Ectodermal cell (in vitro differentiated cells): Measurements from ENCODE around the gene RBPJL.

ENCODE experiments used
- H3K27ac ChIP-seq: 2 replicates; pipeline ENCODE4 v1.7.0; 2013; ENCODE audit warnings: mild to moderate bottlenecking, low read depth, low read length; ENCODE audit not compliant: insufficient read depth, poor library complexity, severe bottlenecking
- H3K27me3 ChIP-seq: 2 replicates; pipeline ENCODE4 v1.7.0; 2013; ENCODE audit warnings: mild to moderate bottlenecking, low read length; ENCODE audit not compliant: insufficient read depth, control insufficient read depth, poor library complexity, severe bottlenecking
- H3K36me3 ChIP-seq: one replicate; pipeline ENCODE4 v1.7.0; 2013; ENCODE audit warnings: low read length; ENCODE audit not compliant: control insufficient read depth, insufficient read depth
- H3K4me1 ChIP-seq: one replicate; pipeline ENCODE4 v1.7.0; 2013; ENCODE audit warnings: low read length; ENCODE audit not compliant: control insufficient read depth, insufficient read depth
- H3K4me3 ChIP-seq: 2 replicates; pipeline ENCODE4 v1.7.0; 2013; ENCODE audit warnings: low read depth, low read length, control low read depth; ENCODE audit not compliant: insufficient read depth
- H3K9me3 ChIP-seq: 2 replicates; pipeline ENCODE4 v1.7.0; 2013; ENCODE audit warnings: mild to moderate bottlenecking, low read length, moderate library complexity; ENCODE audit not compliant: control insufficient read depth
- WGBS, 2 experiments: methylation state at CpG; one replicate each; pipeline ENCODE4 v1.1.7; 2013; ENCODE audit warnings: missing lambda C conversion rate in 2 of 2; 5-methylcytosine and 5-hydroxymethylcytosine counted together

RBPJL gene

GRCh38 chr20:45359406-45360148 lies 52.9 kb downstream of the RBPJL start:
- no peaks in the 10 kb centered on the region for H3K36me3 ChIP-seq
- H3K27me3 ChIP-seq = no peaks in the 10 kb centered on the region
- H3K9me3 ChIP-seq = no peaks in the 10 kb centered on the region
- no peak overlapping the region for H3K27ac ChIP-seq
- H3K4me1 ChIP-seq = peaks cover 5% of the 10 kb centered on the region
- H3K4me3 ChIP-seq = no peak overlapping the region
- WGBS, 2 experiments = 80 to 84% methylated on average over 9 of the region's 9 CpGs

- no peak overlapping the region for H3K27ac ChIP-seq
- H3K4me1 ChIP-seq = peaks cover 5% of the 10 kb centered on the region
- no peaks in the 10 kb centered on the region for H3K27me3 ChIP-seq
- 92 to 97% methylated on average over 5 to 6 of the region's 6 CpGs for WGBS, 2 experiments
- no peaks in the 10 kb centered on the region for H3K9me3 ChIP-seq
- H3K4me3 ChIP-seq = no peak overlapping the region
- H3K36me3 ChIP-seq = no peaks in the 10 kb centered on the region
These were observed 55.2 kb downstream of the RBPJL start for GRCh38 chr20:45361793-45362192.

GRCh38 chr20:45362804-45363610 lies 56.4 kb downstream of the RBPJL start, which contains the start of gene SYS1:
TSS of gene SYS1 (plus strand) at chr20:45363156. CDS start at chr20:45363532, 376 bp downstream.
- no peaks in the 10 kb centered on the region for H3K9me3 ChIP-seq
- H3K4me1 ChIP-seq = peaks cover 5% of the 10 kb centered on the region
- peak within 1 kb of the TSS; percentile 90 for H3K27ac ChIP-seq
- no peaks in the 10 kb centered on the region for H3K27me3 ChIP-seq
- 0% methylated on average over 55 of the region's 55 CpGs for WGBS, 2 experiments
- no peaks in the 10 kb centered on the region for H3K36me3 ChIP-seq
- peak within 1 kb of the TSS; percentile 84 for H3K4me3 ChIP-seq

GRCh38 chr20:45363611-45364492 lies 57.2 kb downstream of the RBPJL start:
- Histone ChIP-seq H3K9me3 (no peaks in the 10 kb centered on the region), H3K27ac (peak overlapping the region; percentile 71), H3K4me1 (peaks cover 5% of the 10 kb centered on the region), H3K4me3 (peak overlapping the region; percentile 84), H3K27me3 (no peaks in the 10 kb centered on the region), H3K36me3 (peaks cover 5% of the 10 kb centered on the region)
- WGBS, 2 experiments = 31 to 33% methylated on average over 22 to 23 of the region's 23 CpGs

- no peaks in the 10 kb centered on the region for H3K9me3 ChIP-seq
- peaks cover 5% of the 10 kb centered on the region for H3K36me3 ChIP-seq
- no peak overlapping the region for H3K27ac ChIP-seq
- H3K4me1 ChIP-seq = peaks cover 5% of the 10 kb centered on the region
- no peak overlapping the region for H3K4me3 ChIP-seq
- 90 to 97% methylated on average over 5 of the region's 5 CpGs for WGBS, 2 experiments
- H3K27me3 ChIP-seq = no peaks in the 10 kb centered on the region
These were observed 58.9 kb downstream of the RBPJL start for GRCh38 chr20:45365444-45365970.

- Histone ChIP-seq H3K27me3 (no peaks in the 10 kb centered on the region), H3K4me3 (no peak overlapping the region), H3K36me3 (peaks cover 5% of the 10 kb centered on the region), H3K4me1 (peaks cover 5% of the 10 kb centered on the region), H3K9me3 (no peaks in the 10 kb centered on the region), H3K27ac (no peak overlapping the region)
- WGBS, 2 experiments = 94 to 100% methylated on average over 1 of the region's 1 CpG
These were observed 59.6 kb downstream of the RBPJL start for GRCh38 chr20:45366192-45366591.

- Histone ChIP-seq H3K9me3 (no peaks in the 10 kb centered on the region), H3K4me1 (peaks cover 5% of the 10 kb centered on the region), H3K27ac (no peak overlapping the region), H3K36me3 (peaks cover 5% of the 10 kb centered on the region), H3K27me3 (no peaks in the 10 kb centered on the region), H3K4me3 (no peak overlapping the region)
- 88 to 91% methylated on average over 11 of the region's 11 CpGs for WGBS, 2 experiments
These were observed 60.0 kb downstream of the RBPJL start for GRCh38 chr20:45366631-45367030.

- Histone ChIP-seq H3K27ac (no peak overlapping the region), H3K27me3 (no peaks in the 10 kb centered on the region), H3K4me1 (peaks cover 5% of the 10 kb centered on the region), H3K9me3 (no peaks in the 10 kb centered on the region), H3K4me3 (no peak overlapping the region), H3K36me3 (peaks cover 5% of the 10 kb centered on the region)
These were observed 60.5 kb downstream of the RBPJL start for GRCh38 chr20:45367126-45367525.
